Measurements from ENCODE around the gene NSUN4. TPM values are rescaled to one million over a fixed set of nuclear protein-coding genes. Genes with fewer than 3 reads are reported as not detected.
"Not testable (repeated sequence)": the region's sequence is repeated elsewhere in the genome, so short reads cannot be mapped to it uniquely, and the experiment has no call there.

The NSUN4 gene
- polyA plus RNA-seq, 3 donors, result 8.5 to 12.8 (median 10.4) TPM

DNA sequence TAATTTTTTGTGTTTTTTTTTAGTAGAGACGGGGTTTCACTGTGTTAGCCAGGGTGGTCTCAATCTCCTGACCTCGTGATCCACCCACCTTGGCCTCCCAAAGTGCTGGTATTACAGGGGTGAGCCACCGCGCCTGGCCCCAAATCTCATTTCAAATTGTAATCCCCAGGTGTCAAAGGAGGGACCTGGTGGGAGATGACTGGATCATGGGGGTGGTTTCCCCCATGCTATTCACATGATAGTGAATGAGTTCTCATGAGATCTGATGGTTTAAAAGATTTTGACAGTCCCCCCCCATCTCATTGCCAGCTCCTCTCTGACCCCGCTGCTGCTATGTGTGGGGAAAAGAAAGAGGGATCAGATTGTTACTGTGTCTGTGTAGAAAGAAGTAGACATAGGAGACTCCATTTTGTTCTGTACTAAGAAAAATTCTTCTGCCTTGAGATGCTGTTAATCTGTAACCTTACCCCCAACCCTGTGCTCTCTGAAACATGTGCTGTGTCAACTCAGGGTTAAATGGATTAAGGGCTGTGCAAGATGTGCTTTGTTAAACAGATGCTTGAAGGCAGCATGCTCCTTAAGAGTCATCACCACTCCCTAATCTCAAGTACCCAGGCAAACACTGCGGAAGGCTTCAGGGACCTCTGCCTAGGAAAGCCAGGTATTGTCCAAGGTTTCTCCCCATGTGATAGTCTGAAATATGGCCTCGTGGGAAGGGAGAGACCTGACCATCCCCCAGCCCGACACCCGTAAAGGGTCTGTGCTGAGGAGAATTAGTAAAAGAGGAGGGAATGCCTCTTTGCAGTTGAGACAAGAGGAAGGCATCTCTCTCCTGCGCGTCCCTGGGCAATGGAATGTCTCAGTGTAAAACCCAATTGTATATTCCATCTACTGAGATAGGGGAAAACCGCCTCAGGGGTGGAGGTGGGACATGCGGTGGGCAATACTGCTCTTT is 20.4 kb upstream of the NSUN4 start:
- intact Hi-C loops (cut with micrococcal nuclease); H3K4me3 Mint-ChIP-seq; H3K27me3 Mint-ChIP-seq (ENCODE audit: low read depth in 3 of 3); H3K27ac ChIP-seq (ENCODE audit: low read depth in 1 of 2, low read length in 2 of 2); H3K4me1 ChIP-seq (ENCODE audit: control insufficient read depth in 1 of 2, insufficient read depth in 2 of 2, low read length in 2 of 2); H2AFZ ChIP-seq (ENCODE audit: insufficient read depth, low read depth, low read length, poor library complexity, severe bottlenecking); H4K20me1 ChIP-seq (ENCODE audit: insufficient read depth, low read length); DNase-seq; H3K27me3 ChIP-seq (ENCODE audit: control insufficient read depth in 2 of 2, insufficient read depth in 2 of 2, low read length in 2 of 2); H3K9me3 Mint-ChIP-seq; H3K79me2 ChIP-seq (ENCODE audit: insufficient read depth, low read length); H3K9me3 ChIP-seq (replicated peaks in 1 of 2; ENCODE audit: control insufficient read depth in 1 of 2, insufficient read depth in 1 of 2, low read length in 2 of 2); H3K4me3 ChIP-seq (replicated peaks in 1 of 3; ENCODE audit: low read depth in 2 of 3, low read length in 3 of 3); H3K9ac ChIP-seq (ENCODE audit: insufficient read depth, low read length, poor library complexity, severe bottlenecking); H3K4me2 ChIP-seq (replicated peaks; ENCODE audit: extremely low read depth, low read length, poor library complexity, severe bottlenecking); H3K4me1 Mint-ChIP-seq: not testable (repeated sequence)
- Mint-ChIP-seq H3K36me3 (peaks cover 17 to 32% of the 10 kb centered on the region in 2 donors), H3K27ac (peak overlapping the region in 1 of 7 donors; percentile 40)
- no CpG with 5 or more reads among the region's 13 CpGs for WGBS (ENCODE audit: insufficient coverage)
- H3K36me3 ChIP-seq (replicated peaks in 1 of 2; ENCODE audit: control insufficient read depth in 1 of 2, insufficient read depth in 2 of 2, low read length in 2 of 2), result peaks cover 19 to 24% of the 10 kb centered on the region in 2 donors

DNA sequence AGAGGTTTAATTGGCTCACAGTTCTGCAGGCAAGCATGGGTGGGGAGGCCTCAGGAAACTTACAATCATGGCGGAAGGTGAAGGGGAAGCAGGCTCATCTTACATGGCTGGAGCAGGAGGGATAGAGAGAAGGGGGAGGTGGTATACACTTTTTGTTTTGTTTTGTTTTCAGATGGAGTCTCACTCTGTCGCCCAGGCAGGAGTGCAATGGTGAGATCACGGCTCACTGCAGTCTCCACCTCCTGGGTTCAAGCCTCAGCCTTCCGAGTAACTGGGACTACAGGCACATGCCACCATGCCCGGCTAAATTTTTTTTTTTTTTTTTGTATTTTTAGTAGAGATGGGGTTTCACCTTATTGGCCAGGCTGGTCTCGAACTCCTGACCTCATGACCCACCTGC is 18.4 kb upstream of the NSUN4 start:
- H3K4me1 ChIP-seq (ENCODE audit: control insufficient read depth in 1 of 2, insufficient read depth in 2 of 2, low read length in 2 of 2); H3K79me2 ChIP-seq (ENCODE audit: insufficient read depth, low read length); H3K27ac ChIP-seq (ENCODE audit: low read depth in 1 of 2, low read length in 2 of 2); DNase-seq; H3K27me3 ChIP-seq (ENCODE audit: control insufficient read depth in 2 of 2, insufficient read depth in 2 of 2, low read length in 2 of 2); H3K9me3 Mint-ChIP-seq; H3K4me2 ChIP-seq (replicated peaks; ENCODE audit: extremely low read depth, low read length, poor library complexity, severe bottlenecking); H3K4me3 ChIP-seq (replicated peaks in 1 of 3; ENCODE audit: low read depth in 2 of 3, low read length in 3 of 3); H2AFZ ChIP-seq (ENCODE audit: insufficient read depth, low read depth, low read length, poor library complexity, severe bottlenecking); H3K9ac ChIP-seq (ENCODE audit: insufficient read depth, low read length, poor library complexity, severe bottlenecking); H3K27me3 Mint-ChIP-seq (ENCODE audit: low read depth in 3 of 3); H4K20me1 ChIP-seq (ENCODE audit: insufficient read depth, low read length); intact Hi-C loops (cut with micrococcal nuclease); H3K4me1 Mint-ChIP-seq; H3K4me3 Mint-ChIP-seq; H3K9me3 ChIP-seq (replicated peaks in 1 of 2; ENCODE audit: control insufficient read depth in 1 of 2, insufficient read depth in 1 of 2, low read length in 2 of 2); H3K36me3 ChIP-seq (replicated peaks in 1 of 2; ENCODE audit: control insufficient read depth in 1 of 2, insufficient read depth in 2 of 2, low read length in 2 of 2): not testable (repeated sequence)
- 100% methylated on average over 3 of the region's 6 CpGs for WGBS (ENCODE audit: insufficient coverage)
- Mint-ChIP-seq H3K36me3 (peaks cover 8 to 16% of the 10 kb centered on the region in 2 donors), H3K27ac (peak overlapping the region in 1 of 7 donors; percentile 77)

DNA sequence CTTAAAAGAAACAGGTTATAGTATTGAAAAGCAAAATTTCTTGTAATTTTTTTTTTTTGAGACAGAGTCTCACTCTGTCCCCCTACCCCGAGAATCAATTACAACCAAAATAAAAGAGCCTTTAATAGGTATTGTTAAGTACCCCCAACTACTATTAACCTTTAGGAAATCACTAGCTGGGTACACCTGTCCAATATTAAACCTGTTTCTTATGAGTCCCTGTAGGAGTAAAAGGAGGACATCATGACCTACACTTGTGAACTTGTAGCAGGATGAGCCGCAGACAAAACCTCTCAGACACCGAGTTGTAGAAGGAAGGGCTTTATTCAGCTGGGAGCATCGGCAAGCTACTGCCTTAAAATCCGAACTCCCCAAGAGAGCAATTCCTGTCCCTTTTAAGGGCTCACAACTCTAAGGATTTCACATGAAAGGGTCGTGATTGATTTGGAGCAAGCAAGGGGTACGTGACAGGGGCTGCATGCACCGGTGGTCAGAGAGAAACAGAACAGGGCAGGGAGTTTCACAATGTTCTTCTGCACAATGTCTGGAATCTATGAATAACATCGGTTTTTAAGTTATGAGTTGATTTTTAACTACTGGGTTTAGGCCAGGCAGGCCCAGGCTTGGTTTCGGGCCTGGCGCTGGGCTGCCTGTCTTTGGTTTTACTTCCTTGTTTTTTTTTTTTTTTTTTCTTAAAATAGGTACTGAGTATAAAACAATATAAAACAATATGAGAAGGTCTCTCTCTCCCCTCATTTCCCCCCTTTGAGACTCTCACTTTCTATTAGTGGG is 15.1 kb upstream of the NSUN4 start:
- H3K9ac ChIP-seq (ENCODE audit: insufficient read depth, low read length, poor library complexity, severe bottlenecking); H3K36me3 ChIP-seq (replicated peaks in 1 of 2; ENCODE audit: control insufficient read depth in 1 of 2, insufficient read depth in 2 of 2, low read length in 2 of 2); H3K27ac ChIP-seq (ENCODE audit: low read depth in 1 of 2, low read length in 2 of 2); H2AFZ ChIP-seq (ENCODE audit: insufficient read depth, low read depth, low read length, poor library complexity, severe bottlenecking); H3K9me3 ChIP-seq (replicated peaks in 1 of 2; ENCODE audit: control insufficient read depth in 1 of 2, insufficient read depth in 1 of 2, low read length in 2 of 2); intact Hi-C loops (cut with micrococcal nuclease); H3K4me3 Mint-ChIP-seq; H3K4me1 Mint-ChIP-seq; H3K36me3 Mint-ChIP-seq; H3K4me1 ChIP-seq (ENCODE audit: control insufficient read depth in 1 of 2, insufficient read depth in 2 of 2, low read length in 2 of 2); H3K4me3 ChIP-seq (replicated peaks in 1 of 3; ENCODE audit: low read depth in 2 of 3, low read length in 3 of 3); H4K20me1 ChIP-seq (ENCODE audit: insufficient read depth, low read length); DNase-seq; H3K27me3 ChIP-seq (ENCODE audit: control insufficient read depth in 2 of 2, insufficient read depth in 2 of 2, low read length in 2 of 2); H3K9me3 Mint-ChIP-seq; H3K4me2 ChIP-seq (replicated peaks; ENCODE audit: extremely low read depth, low read length, poor library complexity, severe bottlenecking); H3K27me3 Mint-ChIP-seq (ENCODE audit: low read depth in 3 of 3); H3K79me2 ChIP-seq (ENCODE audit: insufficient read depth, low read length): not testable (repeated sequence)
- H3K27ac Mint-ChIP-seq, result peak overlapping the region in 1 of 7 donors; percentile 25
- no CpG with 5 or more reads among the region's 11 CpGs for WGBS (ENCODE audit: insufficient coverage)

DNA sequence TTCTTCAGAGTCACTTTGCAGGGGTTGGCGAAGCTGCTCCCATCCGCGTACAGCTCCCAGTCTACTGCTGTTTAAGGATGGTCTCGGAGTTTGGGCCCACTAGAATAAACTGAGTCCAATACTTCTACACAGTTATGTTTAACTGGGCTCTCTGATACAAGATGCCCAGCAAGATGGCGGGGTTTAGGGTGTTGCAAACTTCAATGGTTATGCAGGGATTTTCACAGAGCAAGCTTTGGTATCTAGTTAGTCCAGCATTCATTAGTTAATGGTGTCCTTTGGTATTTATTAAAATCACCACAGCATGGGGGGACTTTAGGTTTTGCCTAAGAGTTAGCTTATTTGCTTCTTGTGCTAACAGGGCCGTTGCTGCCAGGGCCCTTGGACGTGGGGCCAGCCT is 12.4 kb upstream of the NSUN4 start:
- H3K79me2 ChIP-seq (ENCODE audit: insufficient read depth, low read length); intact Hi-C loops (cut with micrococcal nuclease); H3K9me3 ChIP-seq (replicated peaks in 1 of 2; ENCODE audit: control insufficient read depth in 1 of 2, insufficient read depth in 1 of 2, low read length in 2 of 2); H3K4me2 ChIP-seq (replicated peaks; ENCODE audit: extremely low read depth, low read length, poor library complexity, severe bottlenecking); H3K9me3 Mint-ChIP-seq; H3K4me1 Mint-ChIP-seq; H3K9ac ChIP-seq (ENCODE audit: insufficient read depth, low read length, poor library complexity, severe bottlenecking); H3K4me3 ChIP-seq (replicated peaks in 1 of 3; ENCODE audit: low read depth in 2 of 3, low read length in 3 of 3); H3K27ac Mint-ChIP-seq; H3K27me3 Mint-ChIP-seq (ENCODE audit: low read depth in 3 of 3); H4K20me1 ChIP-seq (ENCODE audit: insufficient read depth, low read length); H3K36me3 Mint-ChIP-seq; H3K4me1 ChIP-seq (ENCODE audit: control insufficient read depth in 1 of 2, insufficient read depth in 2 of 2, low read length in 2 of 2); H3K36me3 ChIP-seq (replicated peaks in 1 of 2; ENCODE audit: control insufficient read depth in 1 of 2, insufficient read depth in 2 of 2, low read length in 2 of 2); H3K27ac ChIP-seq (ENCODE audit: low read depth in 1 of 2, low read length in 2 of 2); H3K27me3 ChIP-seq (ENCODE audit: control insufficient read depth in 2 of 2, insufficient read depth in 2 of 2, low read length in 2 of 2); DNase-seq; H2AFZ ChIP-seq (ENCODE audit: insufficient read depth, low read depth, low read length, poor library complexity, severe bottlenecking); H3K4me3 Mint-ChIP-seq: not testable (repeated sequence)
- 100% methylated on average over 3 of the region's 7 CpGs for WGBS (ENCODE audit: insufficient coverage)
